Neural progenitor cell (in vitro differentiated cells): Measurements from ENCODE around the gene HVCN1. TPM values are rescaled to one million over a fixed set of nuclear protein-coding genes. Genes with fewer than 3 reads are reported as not detected.
"Not testable (repeated sequence)": the region's sequence is repeated elsewhere in the genome, so short reads cannot be mapped to it uniquely, and the experiment has no call there.

Experiments
- DNase-seq: peaks from one replicate; pipeline ENCODE4 v3.0.0-alpha.2; 2016; ENCODE audit warnings: low spot score
- H2AFZ ChIP-seq: fragments of 200-600 bp; sonication (generic); replicated peaks from 2 replicates; pipeline ENCODE4 v1.6.1; 2016; ENCODE audit warnings: antibody characterized with exemption
- H3F3A ChIP-seq: fragments of 200-600 bp; sonication (generic); 2 replicates; pipeline ENCODE4 v1.6.1; 2016; ENCODE audit warnings: antibody characterized with exemption, low read depth
- H3K27ac ChIP-seq: fragments of 200-600 bp; sonication (generic); 2 replicates; pipeline ENCODE4 v1.5.1; 2016; ENCODE audit warnings: mild to moderate bottlenecking
- H3K27me3 ChIP-seq: fragments of 200-600 bp; sonication (generic); 2 replicates; pipeline ENCODE4 v1.6.1; 2016; ENCODE audit warnings: mild to moderate bottlenecking, moderate library complexity
- H3K36me3 ChIP-seq: fragments of 200-600 bp; sonication (generic); 2 replicates; pipeline ENCODE4 v1.5.1; 2016
- H3K4me1 ChIP-seq: fragments of 200-600 bp; sonication (generic); 2 replicates; pipeline ENCODE4 v1.6.1; 2016; ENCODE audit warnings: mixed run types
- H3K4me2 ChIP-seq: fragments of 200-600 bp; sonication (generic); 2 replicates; pipeline ENCODE4 v1.6.1; 2016
- H3K4me3 ChIP-seq: fragments of 200-600 bp; sonication (generic); 2 replicates; pipeline ENCODE4 v1.5.1; 2016
- H3K79me2 ChIP-seq: fragments of 200-600 bp; sonication (generic); 2 replicates; pipeline ENCODE4 v1.6.1; 2016; ENCODE audit warnings: low read depth
- H3K9ac ChIP-seq: fragments of 200-600 bp; sonication (generic); 2 replicates; pipeline ENCODE4 v1.6.1; 2016
- H3K9me3 ChIP-seq: fragments of 200-600 bp; sonication (generic); 2 replicates; pipeline ENCODE4 v1.5.1; 2016; ENCODE audit warnings: low read depth
- H4K20me1 ChIP-seq: fragments of 200-600 bp; sonication (generic); 2 replicates; pipeline ENCODE4 v1.6.1; 2016; ENCODE audit warnings: low read depth
- H3K27ac Mint-ChIP-seq: 3 replicates; pipeline ENCODE4 v1.8.0; 2021; ENCODE audit warnings: mixed read lengths
- H3K27me3 Mint-ChIP-seq: 2 replicates; pipeline ENCODE4 v1.8.0; 2022; ENCODE audit warnings: low read depth, mild to moderate bottlenecking, inconsistent platforms, moderate library complexity, mixed read lengths; ENCODE audit not compliant: insufficient read depth
- H3K36me3 Mint-ChIP-seq: 3 replicates; pipeline ENCODE4 v1.8.0; 2021; ENCODE audit warnings: mixed read lengths
- H3K4me1 Mint-ChIP-seq: 3 replicates; pipeline ENCODE4 v1.8.0; 2021; ENCODE audit warnings: mixed read lengths
- H3K4me3 Mint-ChIP-seq: 3 replicates; pipeline ENCODE4 v1.8.0; 2021; ENCODE audit warnings: mild to moderate bottlenecking, moderate library complexity, mixed read lengths
- H3K9me3 Mint-ChIP-seq: 3 replicates; pipeline ENCODE4 v1.8.0; 2020; ENCODE audit warnings: mixed read lengths
- CTCF ChIP-seq: fragments of 200-600 bp; sonication (generic); IDR thresholded peaks from 2 replicates; pipeline ENCODE4 v1.5.1; 2017; ENCODE audit warnings: antibody characterized with exemption, mild to moderate bottlenecking
- EZH2 ChIP-seq: fragments of 200-600 bp; sonication (generic); IDR thresholded peaks from 2 replicates; pipeline ENCODE4 v1.6.1; 2017; ENCODE audit warnings: antibody characterized with exemption, mild to moderate bottlenecking, moderate library complexity
- EZH2phosphoT487 ChIP-seq: fragments of 200-600 bp; sonication (generic); IDR thresholded peaks from 2 replicates; pipeline ENCODE4 v1.6.1; 2017; ENCODE audit warnings: antibody characterized with exemption
- total RNA-seq: library from RNA; depleted of rRNA; stranded (reverse); fragments of >200 nt; gene quantifications from 2 replicates; pipeline ENCODE4 v1.2.3, GENCODE V29; 2015; ENCODE audit warnings: low replicate concordance

HVCN1 gene
- 12.0 and 16.4 TPM in 2 replicates for total RNA-seq

- H3K27ac ChIP-seq, result no peak within 1 kb of the TSS
Observed at GRCh38 chr12:110688446-110689280, at the start of gene HVCN1. TSS of gene HVCN1 (minus strand) at chr12:110689115. CDS start at chr12:110683245, 5,870 bp downstream.

GRCh38 chr12:110737532-110737931 lies 48.6 kb upstream of the HVCN1 start:
- H3K79me2 ChIP-seq, result peaks cover 100% of the 10 kb centered on the region
- H4K20me1 ChIP-seq, result peaks cover 100% of the 10 kb centered on the region
- no peak overlapping the region for H3K9ac ChIP-seq
- H3K36me3 Mint-ChIP-seq, result peaks cover 13% of the 10 kb centered on the region
- H3F3A ChIP-seq, result peaks cover 11% of the 10 kb centered on the region
- peak overlapping the region; percentile 55 for H3K4me3 Mint-ChIP-seq
- H3K4me1 Mint-ChIP-seq, result peaks cover 45% of the 10 kb centered on the region
- no peak overlapping the region for H3K4me3 ChIP-seq
- no peak for DNase-seq
- no peak overlapping the region for H3K27ac Mint-ChIP-seq
- peak overlapping the region; percentile 17 for H3K4me2 ChIP-seq
- H3K9me3 Mint-ChIP-seq, result no peaks in the 10 kb centered on the region
- H3K36me3 ChIP-seq, result peaks cover 3% of the 10 kb centered on the region
- no peaks in the 10 kb centered on the region for H3K27me3 Mint-ChIP-seq
- TF ChIP-seq EZH2phosphoT487 (no peak), CTCF (no peak), EZH2 (no peak)
- H3K27me3 ChIP-seq, result no peaks in the 10 kb centered on the region
- H3K27ac ChIP-seq, result no peak overlapping the region
- no peak overlapping the region for H2AFZ ChIP-seq
- no peaks in the 10 kb centered on the region for H3K9me3 ChIP-seq
- H3K4me1 ChIP-seq, result peaks cover 46% of the 10 kb centered on the region

More at GRCh38 chr12:110688446-110689280, at the start of gene HVCN1:
- Mint-ChIP-seq H3K27me3 (peaks cover 17% of the 10 kb centered on the region), H3K36me3 (no peaks in the 10 kb centered on the region), H3K4me3 (peak within 1 kb of the TSS; percentile 87), H3K9me3 (peaks cover 6% of the 10 kb centered on the region), H3K4me1 (peaks cover 11% of the 10 kb centered on the region), H3K27ac (peak within 1 kb of the TSS; percentile 97)
- H3K4me2 ChIP-seq, result peak within 1 kb of the TSS; percentile 92
- H4K20me1 ChIP-seq, result no peaks in the 10 kb centered on the region
- peak within 1 kb of the TSS; percentile 96 for H2AFZ ChIP-seq
- peaks cover 9% of the 10 kb centered on the region for H3K4me1 ChIP-seq
- no peaks in the 10 kb centered on the region for H3K36me3 ChIP-seq
- no peaks in the 10 kb centered on the region for H3K9me3 ChIP-seq
- no peaks in the 10 kb centered on the region for H3K79me2 ChIP-seq
- H3K4me3 ChIP-seq, result peak within 1 kb of the TSS; percentile 69
- peak; percentile 82 for DNase-seq
- no peak within 1 kb of the TSS for H3K9ac ChIP-seq
- peaks cover 7% of the 10 kb centered on the region for H3F3A ChIP-seq
- TF ChIP-seq CTCF (no peak), EZH2 (peak; percentile 30), EZH2phosphoT487 (no peak)
- H3K27me3 ChIP-seq, result peaks cover 19% of the 10 kb centered on the region

GRCh38 chr12:110737016-110737415 lies 48.1 kb upstream of the HVCN1 start:
- not testable (repeated sequence) for H2AFZ ChIP-seq, H3K27ac ChIP-seq, H3K4me3 ChIP-seq, H3K4me2 ChIP-seq, H3K27me3 Mint-ChIP-seq, DNase-seq, H3K4me3 Mint-ChIP-seq, H3K9me3 Mint-ChIP-seq, H3K27ac Mint-ChIP-seq, H3K9ac ChIP-seq, H3K27me3 ChIP-seq, H3K9me3 ChIP-seq, H3K36me3 ChIP-seq
- peaks cover 100% of the 10 kb centered on the region for H3K79me2 ChIP-seq
- H3K4me1 ChIP-seq, result peaks cover 50% of the 10 kb centered on the region
- H4K20me1 ChIP-seq, result peaks cover 100% of the 10 kb centered on the region
- peaks cover 49% of the 10 kb centered on the region for H3K4me1 Mint-ChIP-seq
- peaks cover 11% of the 10 kb centered on the region for H3F3A ChIP-seq
- H3K36me3 Mint-ChIP-seq, result peaks cover 13% of the 10 kb centered on the region

GRCh38 chr12:110733900-110734299 lies 45.0 kb upstream of the HVCN1 start:
- Histone ChIP-seq H3K27me3 (no peaks in the 10 kb centered on the region), H3K4me3 (no peak overlapping the region), H3K9ac (no peak overlapping the region), H3K27ac (no peak overlapping the region), H3K79me2 (peaks cover 100% of the 10 kb centered on the region), H3K4me2 (no peak overlapping the region), H4K20me1 (peaks cover 100% of the 10 kb centered on the region), H2AFZ (no peak overlapping the region), H3K9me3 (no peaks in the 10 kb centered on the region), H3K36me3 (peaks cover 24% of the 10 kb centered on the region), H3F3A (peaks cover 4% of the 10 kb centered on the region), H3K4me1 (peaks cover 29% of the 10 kb centered on the region)
- Mint-ChIP-seq H3K9me3 (no peaks in the 10 kb centered on the region), H3K27me3 (no peaks in the 10 kb centered on the region), H3K27ac (no peak overlapping the region), H3K4me1 (peaks cover 31% of the 10 kb centered on the region), H3K36me3 (peaks cover 25% of the 10 kb centered on the region), H3K4me3 (no peak overlapping the region)
- TF ChIP-seq EZH2phosphoT487, result no peak
- no peak for TF ChIP-seq CTCF
- no peak for TF ChIP-seq EZH2
- DNase-seq, result no peak
